Mucosa of descending colon (tissue), 3 donors: ENCODE results near the gene ERC2. TPM values are rescaled to one million over a fixed set of nuclear protein-coding genes. Genes with fewer than 3 reads are reported as not detected.

ENCODE experiments used
- ATAC-seq: fragments of 200-7000 bp; cut with Tn5 transposase; one replicate; pipeline ENCODE4 v1.9.1; 2020; ENCODE audit warnings: mild to moderate bottlenecking, moderate library complexity
- DNase-seq, 3 donors: peaks; one replicate each; pipeline ENCODE4 v3.0.0-alpha.2; 2020
- H3K36me3 ChIP-seq: fragments of 200-600 bp; one replicate; pipeline ENCODE4 v1.8.0; 2021; ENCODE audit warnings: low read depth, mild to moderate bottlenecking
- H3K4me1 ChIP-seq: fragments of 200-600 bp; one replicate; pipeline ENCODE4 v1.8.0; 2021; ENCODE audit warnings: low read depth, mild to moderate bottlenecking
- H3K4me3 ChIP-seq: fragments of 200-600 bp; one replicate; pipeline ENCODE4 v1.8.0; 2021; ENCODE audit warnings: mild to moderate bottlenecking
- H3K9me3 ChIP-seq: fragments of 200-600 bp; one replicate; pipeline ENCODE4 v1.8.0; 2021; ENCODE audit warnings: mild to moderate bottlenecking
- CTCF ChIP-seq: fragments of 200-600 bp; IDR thresholded peaks from one replicate; pipeline ENCODE4 v1.8.0; 2022; ENCODE audit warnings: antibody characterized with exemption, mild to moderate bottlenecking
- intact Hi-C, 2 donors: fragments of 100-400 bp; cut with DNase I in 1 of 2; cut with micrococcal nuclease in 1 of 2; formaldehyde crosslinking; loops; one replicate each; pipeline versions ENCODE4 v1.11.0 to v1.11.1; 2022; cut with DNase I, micrococcal nuclease
- total RNA-seq, 3 donors: library from RNA; stranded (reverse); fragmentation: NEBNext Ultra II Directional in 2 of 3; extraction: Animal tissue kit (Norgen Biotek cat#: 25700) in 2 of 3; gene quantifications; one replicate each; pipeline versions ENCODE4 v1.2.1 to v1.2.4, GENCODE V29; 2021 to 2023
- donor health status: DM: no; HTN: no; CAD: no; lungs with moderate emphysema.
- donor health status: DM: no; HTN: no; CAD: no.
- donor health status: DM: no; HTN: yes; CAD: no.

Gene ERC2
- total RNA-seq, 3 donors from 2014 or later, result 0.06 to 1.8 (median 0.43) TPM

GRCh38 chr3:56471771-56472170 lies 3.5 kb upstream of the ERC2 start:
- no peak for ATAC-seq
- TF ChIP-seq CTCF, result no peak

GRCh38 chr3:56469141-56469540 lies 874 bp upstream of the ERC2 start:
- DNase-seq, result no peak
- peaks cover 3% of the 10 kb centered on the region for H3K4me1 ChIP-seq
- no peak for ATAC-seq
- no peaks in the 10 kb centered on the region for H3K36me3 ChIP-seq
- intact Hi-C loops, result no loop called here
- no peaks in the 10 kb centered on the region for H3K9me3 ChIP-seq
- TF ChIP-seq CTCF, result no peak
- H3K4me3 ChIP-seq, result no peak overlapping the region

More at GRCh38 chr3:56471771-56472170, 3.5 kb upstream of the ERC2 start:
- H3K9me3 ChIP-seq, result no peaks in the 10 kb centered on the region
- H3K4me3 ChIP-seq, result no peak overlapping the region
- no peak for DNase-seq
- intact Hi-C loops, result no loop called here
- H3K36me3 ChIP-seq, result no peaks in the 10 kb centered on the region
- H3K4me1 ChIP-seq, result peaks cover 3% of the 10 kb centered on the region

- Histone ChIP-seq H3K4me1 (peaks cover 3% of the 10 kb centered on the region), H3K4me3 (no peak overlapping the region), H3K36me3 (no peaks in the 10 kb centered on the region), H3K9me3 (no peaks in the 10 kb centered on the region)
- peak in 1 of 3 donors; percentile 29 for DNase-seq
- intact Hi-C loops, result no loop called here
- ATAC-seq, result peak; percentile 32
- TF ChIP-seq CTCF, result no peak
Observed at GRCh38 chr3:56467801-56468183, 475 bp downstream of the ERC2 start.

- TF ChIP-seq CTCF, result no peak
- ATAC-seq, result peak; percentile 94
- Histone ChIP-seq H3K4me1 (peaks cover 3% of the 10 kb centered on the region), H3K9me3 (no peaks in the 10 kb centered on the region), H3K4me3 (no peak overlapping the region), H3K36me3 (no peaks in the 10 kb centered on the region)
- intact Hi-C loops, result no loop called here
- peak; percentile 61 to 80 (median 76) for DNase-seq
Observed at GRCh38 chr3:56467108-56467507, 1.2 kb downstream of the ERC2 start.

- no peak overlapping the region for H3K4me3 ChIP-seq
- intact Hi-C loops, result no loop called here
- ATAC-seq (no peak), DNase-seq (no peak)
- no peaks in the 10 kb centered on the region for H3K9me3 ChIP-seq
- TF ChIP-seq CTCF, result no peak
- no peaks in the 10 kb centered on the region for H3K4me1 ChIP-seq
- no peaks in the 10 kb centered on the region for H3K36me3 ChIP-seq
Observed at GRCh38 chr3:56459719-56460118, 8.5 kb downstream of the ERC2 start.

GRCh38 chr3:56459104-56459496 lies 9.2 kb downstream of the ERC2 start:
- intact Hi-C loops, result no loop called here
- no peak for ATAC-seq
- no peak overlapping the region for H3K4me3 ChIP-seq
- DNase-seq, result no peak
- no peaks in the 10 kb centered on the region for H3K4me1 ChIP-seq
- H3K36me3 ChIP-seq, result no peaks in the 10 kb centered on the region
- no peak for TF ChIP-seq CTCF
- no peaks in the 10 kb centered on the region for H3K9me3 ChIP-seq
